Measurements from ENCODE around the gene NDUFC2. TPM values are rescaled to one million over a fixed set of nuclear protein-coding genes. Genes with fewer than 3 reads are reported as not detected.
"Not testable (repeated sequence)": the region's sequence is repeated elsewhere in the genome, so short reads cannot be mapped to it uniquely, and the experiment has no call there.

NDUFC2 gene
- polyA plus RNA-seq, 1 donor = 163 TPM

DNA sequence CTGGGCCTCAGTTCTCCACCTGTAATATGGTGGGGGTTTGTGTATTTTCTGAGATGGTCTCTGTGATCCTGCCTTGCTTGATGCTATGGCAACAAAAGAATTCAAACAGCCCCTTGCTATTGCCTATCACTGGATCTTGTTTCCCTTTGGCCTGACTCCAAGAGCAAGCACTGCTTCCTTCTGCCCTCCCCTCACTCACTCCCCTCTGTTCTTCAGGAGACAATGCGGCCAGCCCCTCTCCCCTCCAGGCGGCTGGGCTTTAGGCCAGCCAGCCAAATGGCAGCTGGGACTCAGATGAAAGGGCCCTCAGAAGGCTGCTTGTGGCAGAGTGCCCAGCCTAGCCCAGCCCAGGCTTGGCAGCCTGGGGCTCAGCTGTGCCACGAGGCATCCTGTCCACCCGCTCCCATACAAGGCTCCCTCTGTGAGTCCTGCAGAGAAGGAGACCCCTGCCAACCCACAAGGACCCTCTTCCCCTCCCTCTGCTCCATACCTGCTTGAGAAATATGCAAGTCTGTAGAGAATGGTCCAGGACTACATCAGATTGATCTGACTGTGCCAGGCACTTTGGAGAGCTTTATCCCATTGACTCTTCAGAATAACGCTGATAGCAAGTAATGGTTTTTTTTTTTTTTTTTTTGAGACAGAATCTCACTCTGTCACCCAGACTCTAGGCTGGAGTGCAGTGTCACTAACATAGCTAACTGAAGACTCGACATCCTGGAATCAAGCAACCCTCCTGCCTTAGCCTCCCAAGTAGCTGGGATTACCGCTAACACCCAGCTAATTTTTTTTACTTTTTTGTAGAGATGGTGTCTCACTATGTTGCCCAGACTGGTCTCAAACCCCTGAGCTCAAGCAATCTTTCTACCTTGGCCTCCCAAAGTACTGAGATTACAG, 49.0 kb downstream of the NDUFC2 start:
- no peak for DNase-seq (ENCODE audit: low read depth)

DNA sequence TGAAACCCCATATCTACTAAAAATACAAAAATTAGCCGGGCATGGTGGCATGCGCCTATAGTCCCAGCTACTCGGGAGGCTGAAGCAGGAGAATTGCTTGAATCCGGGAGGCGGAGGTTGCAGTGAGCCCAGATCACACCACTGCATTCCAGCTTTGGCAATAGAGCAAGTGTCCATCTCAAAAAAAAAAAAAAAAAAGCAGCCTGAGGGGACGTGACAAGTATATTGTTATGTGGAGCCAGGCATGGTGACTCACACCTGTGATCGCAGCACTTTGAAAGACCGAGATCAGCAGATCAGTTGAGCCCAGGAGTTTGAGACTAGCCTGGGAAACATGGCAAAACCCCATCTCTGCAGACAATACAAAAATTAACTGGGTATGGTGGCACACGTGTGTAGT, 51.2 kb downstream of the NDUFC2 start:
- not testable (repeated sequence) for DNase-seq (ENCODE audit: low read depth)

DNA sequence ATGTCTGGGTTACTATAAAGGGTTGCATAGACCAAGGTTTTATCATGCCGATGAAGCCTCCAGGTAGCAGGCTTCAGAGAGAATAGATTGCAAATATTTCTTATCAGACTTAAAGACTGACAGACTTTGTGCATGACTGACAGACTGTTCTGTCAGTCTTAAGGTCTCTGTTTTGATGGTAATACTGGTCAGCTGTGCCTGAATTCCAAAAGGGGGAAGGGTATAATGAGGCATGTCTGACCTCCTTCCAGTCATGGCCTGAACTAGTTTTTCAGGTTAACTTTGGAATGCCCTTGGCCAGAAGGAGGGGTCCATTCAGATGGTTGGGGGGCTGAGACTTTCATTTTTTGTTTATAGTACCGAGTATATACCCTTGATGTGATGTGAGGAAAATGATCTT, 51.9 kb downstream of the NDUFC2 start:
- no peak for DNase-seq (ENCODE audit: low read depth)

GRCh38 chr11:78025378-78025777, 54.3 kb downstream of the NDUFC2 start:
- DNase-seq (ENCODE audit: low read depth) = no peak

GRCh38 chr11:78023426-78023825, 56.2 kb downstream of the NDUFC2 start:
- no peak for DNase-seq (ENCODE audit: low read depth)

DNA sequence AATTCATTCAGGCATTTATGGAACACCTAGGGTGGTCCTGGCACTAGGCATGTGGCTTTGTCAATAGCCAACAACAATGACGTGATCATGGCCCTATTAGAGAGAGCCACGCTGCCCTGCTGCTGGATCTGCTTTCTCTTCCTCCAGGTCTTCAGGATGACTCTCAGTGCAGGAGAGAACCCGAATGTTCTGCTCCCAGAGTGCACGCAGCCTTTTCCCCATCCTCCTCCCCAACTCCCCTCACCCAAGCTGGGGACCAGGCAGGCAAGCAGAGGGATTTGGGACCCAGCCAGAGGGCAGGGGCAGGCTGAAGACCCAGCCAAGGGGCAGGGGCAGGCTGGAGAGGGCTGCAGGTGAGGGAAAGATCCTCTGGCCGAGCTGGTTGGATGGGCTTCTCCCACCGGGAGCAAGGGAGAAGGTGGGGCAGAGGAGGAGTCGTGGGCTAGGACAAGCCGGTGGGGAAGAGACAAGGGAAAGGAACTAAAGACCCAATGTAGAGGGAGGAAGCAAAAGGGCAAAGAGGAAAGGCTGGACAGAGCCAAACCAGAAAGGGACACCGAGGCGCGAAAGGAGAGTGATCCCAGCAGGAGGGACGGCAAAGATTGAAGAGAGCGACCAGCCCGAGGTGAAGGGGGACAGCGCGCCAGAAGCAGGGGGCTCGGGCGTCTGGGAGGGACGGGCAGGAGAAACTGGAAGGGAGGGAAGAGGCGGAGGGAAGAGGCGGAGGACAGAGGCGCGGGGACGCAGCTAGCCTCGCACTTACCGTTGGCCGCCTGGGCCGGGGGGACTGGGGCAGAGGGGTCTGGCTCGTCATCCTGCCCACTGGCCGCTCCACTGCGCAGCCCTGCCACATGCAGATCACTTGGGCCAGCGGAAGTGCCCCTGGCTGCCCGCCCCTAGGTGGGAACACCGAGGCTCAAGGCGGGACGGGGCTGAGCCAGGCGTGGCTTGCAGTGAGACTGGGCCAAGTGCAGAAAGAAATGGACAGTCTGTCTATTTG, 57.0 kb downstream of the NDUFC2 start, which contains the start of gene KCTD14:
TSS of gene KCTD14 (minus strand) at position 880 of the 1,000 bp plus-strand sequence. CDS start at position 853, 27 bp downstream.
- no peak for DNase-seq (ENCODE audit: low read depth)

DNA sequence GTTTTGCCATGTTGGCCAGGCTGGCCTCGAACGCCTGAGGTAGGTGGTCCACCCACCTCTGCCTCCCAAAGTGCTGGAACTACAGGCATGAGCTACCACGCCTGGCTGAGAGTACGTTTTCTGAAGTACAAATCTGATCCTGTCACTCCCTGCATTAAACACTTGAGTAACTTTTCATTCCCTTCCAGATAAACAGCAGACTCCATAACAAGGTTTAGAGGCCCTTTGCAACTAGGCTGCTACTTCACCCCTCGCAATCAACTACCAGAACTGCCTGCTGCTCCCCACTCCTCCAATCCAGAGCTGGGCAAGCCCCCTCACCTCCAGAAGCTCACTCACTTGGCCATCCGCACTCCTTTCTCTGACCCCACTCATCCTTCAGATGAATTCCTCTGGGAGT, 58.1 kb downstream of the NDUFC2 start:
- DNase-seq (ENCODE audit: low read depth) = no peak

- DNase-seq (ENCODE audit: low read depth) = no peak
Observed at GRCh38 chr11:78020246-78020645, 59.4 kb downstream of the NDUFC2 start.

GRCh38 chr11:78019808-78020207, 59.9 kb downstream of the NDUFC2 start:
- no peak for DNase-seq (ENCODE audit: low read depth)

Other genes starting within 250 kb of the NDUFC2 start
- 24.4 TPM for gene INTS4, start 85.2 kb downstream of the NDUFC2 start, polyA plus RNA-seq (ENCODE audit: insufficient read length)
- gene KCTD14, start 56.6 kb downstream of the NDUFC2 start, polyA plus RNA-seq (ENCODE audit: insufficient read length) = 1.0 TPM
- gene THRSP, start 16.0 kb downstream of the NDUFC2 start, polyA plus RNA-seq (ENCODE audit: insufficient read length) = 0.51 TPM
- gene ALG8, start 59.8 kb upstream of the NDUFC2 start, polyA plus RNA-seq (ENCODE audit: insufficient read length) = 20.6 TPM
- gene KCTD21, start 108.8 kb upstream of the NDUFC2 start, polyA plus RNA-seq (ENCODE audit: insufficient read length) = 7.2 TPM
- gene USP35, start 109.1 kb upstream of the NDUFC2 start, polyA plus RNA-seq (ENCODE audit: insufficient read length) = 5.1 TPM